ENCODE measurements around the gene ARID5B. TPM values are rescaled to one million over a fixed set of nuclear protein-coding genes. Genes with fewer than 3 reads are reported as not detected.

Gene ARID5B
- total RNA-seq, 2 experiments from 2014 or later, result 73.8 to 106 TPM

GRCh38 chr10:61992059-61992460 lies 90.6 kb downstream of the ARID5B start:
- Mint-ChIP-seq H3K4me1 (peaks cover 93% of the 10 kb centered on the region), H3K36me3 (ENCODE audit: low read depth) (peaks cover 57% of the 10 kb centered on the region), H3K27me3 (no peaks in the 10 kb centered on the region), H3K27ac (peak overlapping the region; percentile 95), H3K9me3 (ENCODE audit: low read depth) (peaks cover 4% of the 10 kb centered on the region), H3K4me3 (peak overlapping the region; percentile 64)
- DNase-seq, result peak; percentile 51
- intact Hi-C loops (cut with DNase I, micrococcal nuclease), result loop anchor here (1.0 to 10.0 kb wide), 11 partner anchors 27 to 824 kb away; partner anchors contain the start of gene EGR2 (in 1 of the 2)
- ATAC-seq, result no peak
- ChIA-PET CTCF (interaction anchor here (0.6 to 3.6 kb wide), 10 partner anchors 23 to 253 kb away, joined by 3 to 21 read pairs (median 3); no protein-coding TSS in a partner anchor), POLR2A (interaction anchor here (0.6 to 3.1 kb wide), 12 partner anchors 10 to 191 kb away, joined by 3 to 48 read pairs (median 8); no protein-coding TSS in a partner anchor)

GRCh38 chr10:61992671-61993668 lies 91.5 kb downstream of the ARID5B start:
- Mint-ChIP-seq H3K4me3 (peak overlapping the region; percentile 64), H3K36me3 (ENCODE audit: low read depth) (peaks cover 63% of the 10 kb centered on the region), H3K4me1 (peaks cover 87% of the 10 kb centered on the region), H3K27ac (peak overlapping the region; percentile 95), H3K9me3 (ENCODE audit: low read depth) (peaks cover 4% of the 10 kb centered on the region), H3K27me3 (no peaks in the 10 kb centered on the region)
- CTCF ChIA-PET, result interaction anchor here (0.6 to 3.6 kb wide), 18 partner anchors 9 to 252 kb away, joined by 3 to 21 read pairs (median 5); partner anchors contain the start of gene ARID5B
- intact Hi-C loops (cut with DNase I, micrococcal nuclease), result loop anchor here (1.0 to 10.0 kb wide), 15 partner anchors 9 to 823 kb away; partner anchors contain the start of gene EGR2 (in 1 of the 2)
- peak; percentile 50 for ATAC-seq
- POLR2A ChIA-PET, result interaction anchor here (0.5 to 3.1 kb wide), 20 partner anchors 9 to 206 kb away, joined by 3 to 48 read pairs (median 5); no protein-coding TSS in a partner anchor
- DNase-seq, result peak; percentile 74

- Mint-ChIP-seq H3K27ac (peak overlapping the region; percentile 95), H3K36me3 (ENCODE audit: low read depth) (peaks cover 70% of the 10 kb centered on the region), H3K4me1 (peaks cover 87% of the 10 kb centered on the region), H3K9me3 (ENCODE audit: low read depth) (peaks cover 4% of the 10 kb centered on the region), H3K4me3 (peak overlapping the region; percentile 64), H3K27me3 (no peaks in the 10 kb centered on the region)
- CTCF ChIA-PET, result interaction anchor here (0.6 to 3.6 kb wide), 15 partner anchors 10 to 190 kb away, joined by 3 to 21 read pairs (median 5); partner anchors contain the start of gene ARID5B
- no peak for DNase-seq
- POLR2A ChIA-PET, result interaction anchor here (0.8 to 3.1 kb wide), 15 partner anchors 8 to 194 kb away, joined by 3 to 48 read pairs (median 8); no protein-coding TSS in a partner anchor
- intact Hi-C loops (cut with DNase I, micrococcal nuclease), result loop anchor here (1.0 to 10.0 kb wide), 10 partner anchors 8 to 817 kb away; no protein-coding TSS in a partner anchor
- no peak for ATAC-seq
These were observed 92.4 kb downstream of the ARID5B start for GRCh38 chr10:61993711-61994401.

- CTCF ChIA-PET, result interaction anchor here (0.6 to 3.6 kb wide), 11 partner anchors 25 to 91 kb away, joined by 3 to 21 read pairs (median 5); no protein-coding TSS in a partner anchor
- Mint-ChIP-seq H3K36me3 (ENCODE audit: low read depth) (peaks cover 77% of the 10 kb centered on the region), H3K4me3 (peak overlapping the region; percentile 64), H3K4me1 (peaks cover 88% of the 10 kb centered on the region), H3K9me3 (ENCODE audit: low read depth) (peaks cover 7% of the 10 kb centered on the region), H3K27ac (peak overlapping the region; percentile 95), H3K27me3 (no peaks in the 10 kb centered on the region)
- POLR2A ChIA-PET, result interaction anchor here (3.1 kb wide), 1 partner anchor 55 kb away, joined by 48 read pairs; no protein-coding TSS in a partner anchor
- intact Hi-C loops (cut with DNase I, micrococcal nuclease), result loop anchor here in 1 of 2 experiments (10.0 kb wide), 1 partner anchor 210 kb away; no protein-coding TSS in a partner anchor
- ATAC-seq (no peak), DNase-seq (no peak)
These were observed 93.1 kb downstream of the ARID5B start for GRCh38 chr10:61994405-61995219.

GRCh38 chr10:61995220-61995503 lies 93.7 kb downstream of the ARID5B start:
- Mint-ChIP-seq H3K27me3 (no peaks in the 10 kb centered on the region), H3K4me3 (no peak overlapping the region), H3K27ac (peak overlapping the region; percentile 95), H3K36me3 (ENCODE audit: low read depth) (peaks cover 77% of the 10 kb centered on the region), H3K9me3 (ENCODE audit: low read depth) (peaks cover 7% of the 10 kb centered on the region), H3K4me1 (peaks cover 88% of the 10 kb centered on the region)
- ATAC-seq (no peak), DNase-seq (no peak)
- POLR2A ChIA-PET, result no interaction called here
- CTCF ChIA-PET, result interaction anchor here (0.7 to 1.1 kb wide), 4 partner anchors 25 to 44 kb away, joined by 3 to 4 read pairs (median 4); no protein-coding TSS in a partner anchor
- intact Hi-C loops (cut with DNase I, micrococcal nuclease), result loop anchor here in 1 of 2 experiments (10.0 kb wide), 1 partner anchor 210 kb away; no protein-coding TSS in a partner anchor

GRCh38 chr10:61998937-61999336 lies 97.4 kb downstream of the ARID5B start:
- ATAC-seq (no peak), DNase-seq (no peak)
- H3K4me1 Mint-ChIP-seq, result peaks cover 85% of the 10 kb centered on the region
- peaks cover 77% of the 10 kb centered on the region for H3K36me3 Mint-ChIP-seq (ENCODE audit: low read depth)
- peaks cover 7% of the 10 kb centered on the region for H3K9me3 Mint-ChIP-seq (ENCODE audit: low read depth)
- no peaks in the 10 kb centered on the region for H3K27me3 Mint-ChIP-seq
- intact Hi-C loops (cut with DNase I, micrococcal nuclease), result loop anchor here in 1 of 2 experiments (10.0 kb wide), 1 partner anchor 214 kb away; no protein-coding TSS in a partner anchor
- H3K4me3 Mint-ChIP-seq, result no peak overlapping the region
- ChIA-PET CTCF (no interaction called here), POLR2A (no interaction called here)
- H3K27ac Mint-ChIP-seq, result peak overlapping the region; percentile 93

GRCh38 chr10:62000037-62000603 lies 98.6 kb downstream of the ARID5B start:
- no peak overlapping the region for H3K4me3 Mint-ChIP-seq
- peaks cover 85% of the 10 kb centered on the region for H3K4me1 Mint-ChIP-seq

GRCh38 chr10:62000726-62001125 lies 99.2 kb downstream of the ARID5B start:
- H3K9me3 Mint-ChIP-seq (ENCODE audit: low read depth), result peaks cover 9% of the 10 kb centered on the region
- H3K27me3 Mint-ChIP-seq, result no peaks in the 10 kb centered on the region
- H3K27ac Mint-ChIP-seq, result peak overlapping the region; percentile 93
- intact Hi-C loops (cut with DNase I, micrococcal nuclease), result no loop called here
- peak; percentile 27 for ATAC-seq
- no peak for DNase-seq
- no peak overlapping the region for H3K4me3 Mint-ChIP-seq
- CTCF ChIA-PET, result interaction anchor here (1.5 kb wide), 1 partner anchor 13 kb away, joined by 4 read pairs; no protein-coding TSS in a partner anchor
- H3K4me1 Mint-ChIP-seq, result peaks cover 85% of the 10 kb centered on the region
- H3K36me3 Mint-ChIP-seq (ENCODE audit: low read depth), result peaks cover 86% of the 10 kb centered on the region
- POLR2A ChIA-PET, result no interaction called here

More at GRCh38 chr10:62000037-62000603, 98.6 kb downstream of the ARID5B start:
- peaks cover 86% of the 10 kb centered on the region for H3K36me3 Mint-ChIP-seq (ENCODE audit: low read depth)
- ChIA-PET POLR2A (no interaction called here), CTCF (interaction anchor here (1.5 kb wide), 1 partner anchor 12 kb away, joined by 4 read pairs; no protein-coding TSS in a partner anchor)
- intact Hi-C loops (cut with DNase I, micrococcal nuclease), result no loop called here
- peaks cover 7% of the 10 kb centered on the region for H3K9me3 Mint-ChIP-seq (ENCODE audit: low read depth)
- DNase-seq (no peak), ATAC-seq (no peak)
- peak overlapping the region; percentile 93 for H3K27ac Mint-ChIP-seq
- H3K27me3 Mint-ChIP-seq, result no peaks in the 10 kb centered on the region

- intact Hi-C loops (cut with DNase I, micrococcal nuclease), result loop anchor here in 1 of 2 experiments (1.0 kb wide), 1 partner anchor 9 kb away; no protein-coding TSS in a partner anchor
- Mint-ChIP-seq H3K27ac (peak overlapping the region; percentile 87), H3K4me3 (peak overlapping the region; percentile 47), H3K27me3 (no peaks in the 10 kb centered on the region), H3K36me3 (ENCODE audit: low read depth) (peaks cover 90% of the 10 kb centered on the region), H3K4me1 (peaks cover 85% of the 10 kb centered on the region), H3K9me3 (ENCODE audit: low read depth) (peaks cover 9% of the 10 kb centered on the region)
- no peak for DNase-seq
- ChIA-PET CTCF (interaction anchor here (0.7 to 3.7 kb wide), 10 partner anchors 8 to 243 kb away, joined by 3 to 20 read pairs (median 4); no protein-coding TSS in a partner anchor), POLR2A (interaction anchor here (0.7 to 1.1 kb wide), 8 partner anchors 9 to 181 kb away, joined by 3 to 10 read pairs (median 6); no protein-coding TSS in a partner anchor)
- ATAC-seq, result peak; percentile 62
These were observed 100.4 kb downstream of the ARID5B start for GRCh38 chr10:62001898-62002297.

Measured in activated CD4-positive, alpha-beta T cell treated with anti-CD3 and anti-CD28 coated beads for 36 hours (primary cell).